ENCODE data around the gene HTD2.

DNA sequence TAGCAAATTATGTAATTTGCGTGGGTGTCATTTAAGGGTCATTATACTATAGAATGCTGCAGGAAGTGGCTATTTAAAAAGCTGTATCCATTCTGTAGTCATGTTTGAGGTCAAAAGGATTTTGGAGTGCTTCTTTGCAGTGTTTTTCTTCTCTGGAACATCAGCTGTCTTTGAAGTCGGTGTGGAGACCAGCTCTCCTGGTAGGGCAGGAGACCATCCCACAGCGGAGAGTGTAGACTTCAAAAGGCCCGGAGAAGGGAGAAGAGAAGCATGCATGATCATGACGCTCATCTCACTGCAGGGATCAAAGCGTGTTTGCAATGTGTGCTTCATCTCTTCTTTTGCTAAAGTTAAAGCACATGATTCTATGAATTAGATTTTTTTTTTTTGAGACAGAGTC lies 46.3 kb downstream of the HTD2 start:
- TF ChIP-seq, protein P1, sequence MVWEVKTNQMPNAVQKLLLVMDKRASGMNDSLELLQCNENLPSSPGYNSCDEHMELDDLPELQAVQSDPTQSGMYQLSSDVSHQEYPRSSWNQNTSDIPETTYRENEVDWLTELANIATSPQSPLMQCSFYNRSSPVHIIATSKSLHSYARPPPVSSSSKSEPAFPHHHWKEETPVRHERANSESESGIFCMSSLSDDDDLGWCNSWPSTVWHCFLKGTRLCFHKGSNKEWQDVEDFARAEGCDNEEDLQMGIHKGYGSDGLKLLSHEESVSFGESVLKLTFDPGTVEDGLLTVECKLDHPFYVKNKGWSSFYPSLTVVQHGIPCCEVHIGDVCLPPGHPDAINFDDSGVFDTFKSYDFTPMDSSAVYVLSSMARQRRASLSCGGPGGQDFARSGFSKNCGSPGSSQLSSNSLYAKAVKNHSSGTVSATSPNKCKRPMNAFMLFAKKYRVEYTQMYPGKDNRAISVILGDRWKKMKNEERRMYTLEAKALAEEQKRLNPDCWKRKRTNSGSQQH (CRISPR knock-in tag; IDR thresholded peaks at IDR 0.05): no peak
- TF ChIP-seq ETV6 (IDR thresholded peaks at IDR 0.05; ENCODE audit: borderline replicate concordance in 1 of 2, low read depth in 2 of 2, low read length in 1 of 2): no peak
- no peak for TF ChIP-seq ETV6 (CRISPR knock-in tag; IDR thresholded peaks at IDR 0.05; ENCODE audit: borderline replicate concordance)

Measured in K562 (cell line).